K562 treated with DMSO at 1 percent for 24 hours (cell line): Measurements from ENCODE around the gene ARHGAP30. TPM values are rescaled to one million over a fixed set of nuclear protein-coding genes. Genes with fewer than 3 reads are reported as not detected.

Experiments used
- total RNA-seq: library from RNA; unstranded; fragments of 300-600 nt; gene quantifications from 2 replicates; pipeline ENCODE4 v1.2.3, GENCODE V29; 2022; ENCODE audit warnings: low read depth; ENCODE audit not compliant: insufficient read depth

Gene ARHGAP30
- 0.14 and 0.21 TPM in 2 replicates for total RNA-seq

DNA sequence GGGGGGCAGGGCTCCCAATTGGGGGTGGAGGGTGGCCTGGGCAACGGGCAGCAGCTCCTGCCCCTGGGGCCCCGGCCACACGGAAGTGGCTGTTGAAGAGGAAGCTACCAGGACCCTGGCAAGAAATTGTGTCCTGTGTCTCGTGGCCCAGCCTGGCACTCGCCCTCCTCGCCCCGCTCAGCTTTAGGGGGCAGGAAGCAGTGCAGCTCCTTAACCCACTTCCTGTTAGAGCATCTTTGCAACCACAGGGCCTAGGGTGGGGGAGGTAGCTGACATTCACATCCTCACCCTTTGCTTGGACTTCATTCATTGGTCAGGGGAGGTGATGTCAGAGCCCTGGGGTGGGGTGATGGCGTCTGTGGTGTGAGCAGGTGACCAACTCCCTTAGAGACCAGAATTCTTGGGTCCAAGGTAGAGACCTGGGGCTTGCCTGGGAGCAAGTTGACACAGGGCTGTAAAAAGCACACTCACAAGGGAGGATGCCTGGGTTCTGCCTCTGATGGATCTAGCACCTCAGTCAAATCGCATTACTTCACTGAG lies at the start of gene ARHGAP30:
TSS of gene ARHGAP30 (minus strand) at position 161 of the 540 bp plus-strand sequence. CDS start 267 bp downstream, outside the sequence.

DNA sequence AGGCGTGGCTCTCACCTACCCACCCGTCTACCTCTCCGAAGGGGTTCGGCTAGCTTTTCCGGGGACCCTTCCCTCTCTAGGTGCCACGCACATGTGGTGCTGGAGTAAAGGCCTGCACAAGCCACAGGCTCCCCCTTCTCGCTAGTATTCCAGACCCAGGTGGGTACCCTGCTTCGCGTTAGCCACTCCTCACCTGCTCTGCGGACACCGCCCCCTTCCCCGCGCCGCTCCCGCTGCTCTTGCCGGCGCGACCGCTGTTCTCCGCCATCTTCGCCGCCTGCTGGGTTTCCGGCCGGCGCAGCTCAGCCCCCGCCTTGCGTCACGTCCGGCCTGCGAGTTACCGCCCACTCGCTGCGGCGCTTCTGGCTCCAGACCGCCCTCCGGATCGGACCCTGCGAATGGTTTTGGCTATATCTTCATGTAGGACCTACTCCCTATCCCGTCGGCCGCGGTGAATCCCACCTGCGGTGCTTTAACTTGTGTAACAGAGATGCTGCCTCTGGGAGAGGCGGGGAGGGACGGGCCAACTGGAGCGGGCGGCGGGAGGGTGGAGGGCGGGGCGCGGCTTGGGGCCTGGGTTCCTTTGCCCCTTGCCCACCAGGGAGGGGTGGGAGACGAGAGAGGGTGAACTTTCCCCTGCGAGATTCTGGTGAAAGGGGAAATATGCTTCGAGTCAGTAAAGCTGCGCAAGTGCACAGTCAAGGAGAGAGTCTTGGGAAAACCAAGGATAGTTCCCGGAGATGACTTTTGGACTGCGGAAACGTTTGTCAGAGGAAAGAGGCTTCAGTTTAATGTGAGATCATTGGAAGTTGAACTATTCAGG lies 48.3 kb upstream of the ARHGAP30 start, which contains the start of the genes NIT1 and PFDN2:
TSS of gene NIT1 (plus strand) at position 347 of the 823 bp plus-strand sequence. CDS start at position 419, 72 bp downstream.
TSS of gene PFDN2 (minus strand) at position 279 of the 823 bp plus-strand sequence. CDS start at position 268, 11 bp downstream.

DNA sequence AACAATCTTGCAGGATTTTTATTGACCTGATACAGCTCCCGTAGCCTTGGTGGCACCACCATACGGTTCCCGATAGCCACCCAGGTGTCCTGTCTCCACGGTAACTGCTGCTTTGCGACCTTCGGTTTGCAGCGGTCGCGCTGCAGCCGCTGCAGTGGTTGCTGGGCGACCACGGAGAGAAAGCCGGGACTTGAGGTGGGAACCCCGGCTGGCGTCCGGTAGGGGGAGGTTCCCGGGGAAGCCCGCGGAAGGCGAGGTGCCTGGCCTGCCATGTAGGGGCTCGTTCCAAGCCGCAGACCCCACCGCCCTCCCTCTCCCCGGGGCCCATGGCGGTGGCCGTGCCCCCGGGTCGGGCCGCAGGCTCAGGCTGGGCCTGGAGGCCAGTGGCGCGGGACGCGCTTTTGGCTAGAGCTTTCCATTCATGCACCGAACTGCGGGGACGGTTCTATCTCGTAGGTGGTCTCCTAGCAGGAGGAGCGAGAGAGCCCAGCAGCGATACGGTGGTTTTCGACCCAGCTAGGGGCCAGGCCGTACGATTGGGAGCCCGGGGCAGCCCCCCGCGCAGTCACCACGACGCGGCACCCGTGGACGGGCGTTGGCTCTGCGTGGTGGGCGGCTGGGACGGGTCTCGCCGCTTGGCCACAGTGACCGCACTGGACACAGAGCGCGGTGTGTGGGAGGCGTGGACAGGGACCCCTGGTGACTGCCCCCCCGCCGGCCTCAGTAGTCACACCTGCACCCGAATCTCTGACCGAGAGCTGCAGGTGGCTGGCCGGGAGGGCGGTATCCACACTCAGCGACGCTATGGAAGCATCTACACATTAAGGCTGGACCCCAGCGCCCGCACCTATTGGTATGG lies 28.7 kb upstream of the ARHGAP30 start, which contains the start of gene KLHDC9:
TSS of gene KLHDC9 (plus strand) at position 152 of the 859 bp plus-strand sequence. CDS start at position 327, 175 bp downstream.

GRCh38 chr1:161089251-161089924 lies 19.7 kb upstream of the ARHGAP30 start, which contains the start of gene NECTIN4:
TSS of gene NECTIN4 (minus strand) at chr1:161089558. CDS start at chr1:161089296, 262 bp downstream.

DNA sequence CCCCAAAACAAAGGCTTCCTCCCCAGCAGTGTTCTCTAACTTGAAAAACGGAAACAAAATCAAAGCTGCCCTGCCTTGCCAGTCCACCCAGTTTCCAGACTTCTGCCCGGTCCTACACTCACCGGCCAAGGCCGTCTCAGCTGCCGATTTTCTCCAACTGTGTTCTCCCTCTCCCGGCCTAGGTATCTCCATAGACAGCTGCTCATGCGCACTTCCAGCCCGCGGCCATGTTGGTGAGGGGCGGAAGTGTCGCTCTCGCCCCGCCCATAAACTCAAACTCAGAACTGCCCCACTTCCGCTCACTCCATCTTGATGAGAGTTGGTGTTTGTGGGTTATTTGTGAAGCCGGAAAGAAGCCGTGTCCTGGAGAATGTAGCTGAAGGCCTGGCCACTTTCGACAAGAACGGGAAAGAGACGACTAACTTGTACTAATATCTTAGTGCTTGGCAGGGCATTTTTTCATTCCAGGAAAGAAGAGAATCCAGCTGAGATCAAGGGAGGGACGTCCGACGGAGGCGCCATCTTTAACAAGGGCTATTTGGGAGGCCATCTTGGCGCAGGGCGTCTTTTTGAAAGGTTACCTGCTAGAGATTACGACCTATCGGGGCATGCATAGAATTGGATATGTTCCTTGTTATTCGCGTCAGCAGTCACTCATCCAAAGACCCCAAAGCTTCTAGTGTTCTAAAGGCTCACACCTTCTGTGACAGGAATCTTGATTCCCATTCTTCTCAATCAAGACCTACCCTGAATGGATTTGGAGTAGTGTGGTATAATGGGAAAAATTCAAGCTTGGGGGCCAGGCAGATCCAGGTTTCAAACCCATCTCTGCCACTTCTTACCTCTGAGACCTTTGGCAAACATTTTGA lies 23.7 kb downstream of the ARHGAP30 start, which contains the start of gene USF1:
TSS of gene USF1 (minus strand) at position 242 of the 869 bp plus-strand sequence. CDS start 2,702 bp downstream, outside the sequence.

GRCh38 chr1:161038523-161039153 lies 31.1 kb downstream of the ARHGAP30 start, which contains the start of gene TSTD1:
TSS of gene TSTD1 (minus strand) at chr1:161038964. CDS start at chr1:161038889, 75 bp downstream.

GRCh38 chr1:161020509-161021164 lies 49.1 kb downstream of the ARHGAP30 start, which contains the start of gene F11R:
TSS of gene F11R (minus strand) at chr1:161021152. CDS start at chr1:161021073, 79 bp downstream.

Other genes starting within 250 kb of the ARHGAP30 start
- gene CD244, start 207.0 kb downstream of the ARHGAP30 start, total RNA-seq, result not detected in 2 replicates
- not detected in 2 replicates for gene ITLN1, start 184.7 kb downstream of the ARHGAP30 start, total RNA-seq
- gene ITLN2, start 115.1 kb downstream of the ARHGAP30 start, total RNA-seq, result not detected in 2 replicates
- 44.7 and 49.1 TPM in 2 replicates for gene F11R, start 48.7 kb downstream of the ARHGAP30 start, total RNA-seq
- not detected in 2 replicates for gene TSTD1, start 30.9 kb downstream of the ARHGAP30 start, total RNA-seq
- gene USF1, start 23.9 kb downstream of the ARHGAP30 start, total RNA-seq, result 61.4 and 67.8 TPM in 2 replicates
- not detected in 2 replicates for gene NECTIN4, start 19.7 kb upstream of the ARHGAP30 start, total RNA-seq
- gene KLHDC9, start 28.5 kb upstream of the ARHGAP30 start, total RNA-seq, result not detected in 2 replicates
- gene PFDN2, start 48.1 kb upstream of the ARHGAP30 start, total RNA-seq, result 154 and 160 TPM in 2 replicates
- gene NIT1, start 48.2 kb upstream of the ARHGAP30 start, total RNA-seq, result 44.0 and 47.1 TPM in 2 replicates
- gene DEDD, start 62.8 kb upstream of the ARHGAP30 start, total RNA-seq, result 37.3 and 40.2 TPM in 2 replicates
- gene UFC1, start 84.1 kb upstream of the ARHGAP30 start, total RNA-seq, result 79.8 and 89.5 TPM in 2 replicates
- gene USP21, start 89.6 kb upstream of the ARHGAP30 start, total RNA-seq, result 19.6 and 23.4 TPM in 2 replicates
- gene PPOX, start 96.5 kb upstream of the ARHGAP30 start, total RNA-seq, result 43.4 and 44.1 TPM in 2 replicates
- 77.4 and 78.2 TPM in 2 replicates for gene B4GALT3, start 107.6 kb upstream of the ARHGAP30 start, total RNA-seq
- gene ADAMTS4, start 129.2 kb upstream of the ARHGAP30 start, total RNA-seq, result 1.3 and 2.1 TPM in 2 replicates
- gene NDUFS2, start 132.5 kb upstream of the ARHGAP30 start, total RNA-seq, result 86.9 and 97.5 TPM in 2 replicates
- gene FCER1G, start 145.4 kb upstream of the ARHGAP30 start, total RNA-seq, result 2.4 TPM in 1 of 2 replicates, not detected in the other
- gene APOA2, start 153.7 kb upstream of the ARHGAP30 start, total RNA-seq, result not detected in 2 replicates
- gene TOMM40L, start 156.2 kb upstream of the ARHGAP30 start, total RNA-seq, result 18.4 and 18.8 TPM in 2 replicates
- gene NR1I3, start 168.3 kb upstream of the ARHGAP30 start, total RNA-seq, result 0.82 and 0.86 TPM in 2 replicates
- not detected in 2 replicates for gene PCP4L1, start 188.9 kb upstream of the ARHGAP30 start, total RNA-seq
- gene MPZ, start 240.1 kb upstream of the ARHGAP30 start, total RNA-seq, result 6.4 and 6.8 TPM in 2 replicates
- 132 and 172 TPM in 2 replicates for gene SDHC, start 244.5 kb upstream of the ARHGAP30 start, total RNA-seq